ENCODE measurements around the gene HNF1B.

HNF1B gene

DNA sequence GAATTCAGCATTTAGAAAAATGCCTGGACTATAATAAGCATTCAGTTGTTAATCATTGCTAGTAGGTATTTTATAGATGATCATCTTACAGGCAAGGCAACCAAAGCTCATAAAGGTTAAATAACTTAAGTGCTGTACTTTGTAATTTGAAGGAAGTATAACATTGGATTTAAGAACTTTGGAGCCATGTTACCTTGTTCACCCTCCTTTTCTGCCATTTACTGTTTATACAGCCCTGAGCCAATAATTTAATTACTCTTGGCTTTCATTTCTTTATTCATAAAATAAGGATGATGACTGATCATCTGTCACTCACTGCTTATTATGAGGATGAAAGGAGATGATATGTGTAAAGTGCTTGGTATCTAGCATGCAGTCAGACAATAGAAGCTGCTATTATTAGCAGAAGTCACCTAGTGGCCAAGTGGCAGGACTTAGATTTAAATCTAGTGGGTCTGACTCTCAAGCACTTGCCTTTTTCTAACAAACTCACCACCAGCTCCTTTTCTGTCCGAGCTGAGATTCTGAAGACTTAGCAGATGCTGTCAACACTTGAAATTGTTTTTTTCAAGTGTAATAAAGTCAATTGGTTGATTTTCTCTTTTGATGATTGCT is 83.4 kb downstream of the HNF1B start:
- H3K27ac ChIP-seq (ENCODE audit: low read depth, low read length, poor library complexity, severe bottlenecking): no peak overlapping the region
- H3K36me3 ChIP-seq (ENCODE audit: insufficient read depth, low read length): no peaks in the 10 kb centered on the region
- no peaks in the 10 kb centered on the region for H3K9me3 ChIP-seq (ENCODE audit: low read length)
- H3K27me3 ChIP-seq (ENCODE audit: insufficient read depth, low read length): no peaks in the 10 kb centered on the region; the same call in 1 of the 2 replicates
- H3K9me2 ChIP-seq (ENCODE audit: low read depth, low read length): no peaks in the 10 kb centered on the region
- no peaks in the 10 kb centered on the region for H3K4me1 ChIP-seq (ENCODE audit: insufficient read depth, low read length, severe bottlenecking)
- no peak overlapping the region for H2AFZ ChIP-seq (ENCODE audit: low read length)
- H3K9ac ChIP-seq (ENCODE audit: low read length): no peak overlapping the region
- TF ChIP-seq CTCF (IDR thresholded peaks at IDR 0.05; ENCODE audit: low read length) (peak; percentile 9; the same call in 1 of the 2 replicates), EZH2 (IDR thresholded peaks at IDR 0.05; ENCODE audit: borderline replicate concordance, low read length) (no peak)
- no peaks in the 10 kb centered on the region for H3F3A ChIP-seq (ENCODE audit: insufficient read depth, low read length)
- no peak overlapping the region for H3K4me2 ChIP-seq (ENCODE audit: low read length)
- no peak overlapping the region for H3K4me3 ChIP-seq (ENCODE audit: low read depth, low read length, poor library complexity, severe bottlenecking)
- no peaks in the 10 kb centered on the region for H3K79me2 ChIP-seq (ENCODE audit: insufficient read depth, low read length)
- no peaks in the 10 kb centered on the region for H4K20me1 ChIP-seq (ENCODE audit: insufficient read depth, low read length)

GRCh38 chr17:37659925-37660324 is 84.9 kb downstream of the HNF1B start:
- Histone ChIP-seq H3K4me2 (ENCODE audit: low read length) (no peak overlapping the region), H3F3A (ENCODE audit: insufficient read depth, low read length) (no peaks in the 10 kb centered on the region), H3K4me1 (ENCODE audit: insufficient read depth, low read length, severe bottlenecking) (no peaks in the 10 kb centered on the region), H3K79me2 (ENCODE audit: insufficient read depth, low read length) (no peaks in the 10 kb centered on the region), H3K9ac (ENCODE audit: low read length) (no peak overlapping the region), H3K27me3 (ENCODE audit: insufficient read depth, low read length) (no peaks in the 10 kb centered on the region; the same call in 1 of the 2 replicates), H4K20me1 (ENCODE audit: insufficient read depth, low read length) (no peaks in the 10 kb centered on the region), H3K36me3 (ENCODE audit: insufficient read depth, low read length) (no peaks in the 10 kb centered on the region), H3K9me3 (ENCODE audit: low read length) (no peaks in the 10 kb centered on the region), H2AFZ (ENCODE audit: low read length) (no peak overlapping the region), H3K27ac (ENCODE audit: low read depth, low read length, poor library complexity, severe bottlenecking) (no peak overlapping the region), H3K9me2 (ENCODE audit: low read depth, low read length) (no peaks in the 10 kb centered on the region), H3K4me3 (ENCODE audit: low read depth, low read length, poor library complexity, severe bottlenecking) (no peak overlapping the region)
- TF ChIP-seq EZH2 (IDR thresholded peaks at IDR 0.05; ENCODE audit: borderline replicate concordance, low read length) (no peak), CTCF (IDR thresholded peaks at IDR 0.05; ENCODE audit: low read length) (no peak)

DNA sequence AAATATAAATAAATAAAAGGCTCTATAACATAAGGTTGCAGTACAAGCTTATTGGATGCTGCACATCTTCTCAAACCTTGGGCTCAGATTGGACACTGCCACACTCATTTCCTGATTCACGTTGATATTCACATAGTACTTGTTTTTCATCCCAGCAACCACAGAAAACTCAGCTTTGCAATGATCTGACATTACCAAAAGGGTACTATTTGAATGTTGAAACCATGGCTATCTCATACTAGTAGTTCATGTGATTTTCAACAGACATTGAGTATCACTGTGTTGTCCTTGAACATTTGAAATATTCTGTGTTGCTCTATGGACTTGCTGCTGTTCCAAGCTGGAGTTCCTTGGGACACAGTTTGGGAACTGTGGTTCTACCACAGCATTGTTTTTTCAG is 87.7 kb downstream of the HNF1B start:
- H3F3A ChIP-seq (ENCODE audit: insufficient read depth, low read length): no peaks in the 10 kb centered on the region
- H3K9me2 ChIP-seq (ENCODE audit: low read depth, low read length): no peaks in the 10 kb centered on the region
- no peaks in the 10 kb centered on the region for H4K20me1 ChIP-seq (ENCODE audit: insufficient read depth, low read length)
- no peak overlapping the region for H3K4me3 ChIP-seq (ENCODE audit: low read depth, low read length, poor library complexity, severe bottlenecking)
- no peak for TF ChIP-seq EZH2 (IDR thresholded peaks at IDR 0.05; ENCODE audit: borderline replicate concordance, low read length)
- no peak for TF ChIP-seq CTCF (IDR thresholded peaks at IDR 0.05; ENCODE audit: low read length)
- no peak overlapping the region for H2AFZ ChIP-seq (ENCODE audit: low read length)
- no peaks in the 10 kb centered on the region for H3K4me1 ChIP-seq (ENCODE audit: insufficient read depth, low read length, severe bottlenecking)
- no peaks in the 10 kb centered on the region for H3K79me2 ChIP-seq (ENCODE audit: insufficient read depth, low read length)
- no peak overlapping the region for H3K9ac ChIP-seq (ENCODE audit: low read length)
- no peak overlapping the region for H3K4me2 ChIP-seq (ENCODE audit: low read length)
- H3K9me3 ChIP-seq (ENCODE audit: low read length): no peaks in the 10 kb centered on the region
- H3K36me3 ChIP-seq (ENCODE audit: insufficient read depth, low read length): no peaks in the 10 kb centered on the region
- H3K27me3 ChIP-seq (ENCODE audit: insufficient read depth, low read length): no peaks in the 10 kb centered on the region; the same call in 1 of the 2 replicates
- no peak overlapping the region for H3K27ac ChIP-seq (ENCODE audit: low read depth, low read length, poor library complexity, severe bottlenecking)
